OCI-LY1 (cell line): ENCODE measurements around the gene RBP5.

ENCODE experiments used
- H2AFZ ChIP-seq: fragments of 200-600 bp; sonication (generic), shearing (Covaris generic); 2 replicates; pipeline ENCODE4 v1.6.0; 2014; ENCODE audit warnings: antibody characterized with exemption, mild to moderate bottlenecking, low read length
- H3F3A ChIP-seq: fragments of 200-600 bp; sonication (generic), shearing (Covaris generic); 2 replicates; pipeline ENCODE4 v1.6.0; 2014; ENCODE audit warnings: mild to moderate bottlenecking, antibody characterized with exemption, low read length, moderate library complexity; ENCODE audit not compliant: insufficient read depth
- H3K27ac ChIP-seq: fragments of 200-600 bp; sonication (generic); 2 replicates; pipeline ENCODE4 v1.5.1; 2014; ENCODE audit warnings: low read length, mixed run types, mild to moderate bottlenecking, low read depth; ENCODE audit not compliant: poor library complexity, severe bottlenecking
- H3K27me3 ChIP-seq: fragments of 200-600 bp; sonication (generic); 2 replicates; pipeline ENCODE4 v1.6.0; 2014; ENCODE audit warnings: antibody characterized with exemption, mild to moderate bottlenecking, low read length, moderate library complexity; ENCODE audit not compliant: insufficient read depth
- H3K36me3 ChIP-seq: fragments of 200-600 bp; sonication (generic); 2 replicates; pipeline ENCODE4 v1.6.1; 2014; ENCODE audit warnings: mild to moderate bottlenecking, antibody characterized with exemption, low read length, moderate library complexity, mixed read lengths; ENCODE audit not compliant: insufficient read depth
- H3K4me1 ChIP-seq: fragments of 200-600 bp; sonication (generic); 2 replicates; pipeline ENCODE4 v1.5.1; 2014; ENCODE audit warnings: mild to moderate bottlenecking, low read length, moderate library complexity; ENCODE audit not compliant: insufficient read depth, severe bottlenecking
- H3K4me2 ChIP-seq: fragments of 200-600 bp; sonication (generic), shearing (Covaris generic); 2 replicates; pipeline ENCODE4 v1.6.1; 2014; ENCODE audit warnings: low read length
- H3K4me3 ChIP-seq: fragments of 200-600 bp; sonication (generic); 2 replicates; pipeline ENCODE4 v1.5.1; 2014; ENCODE audit warnings: low read length, low read depth, mild to moderate bottlenecking, mixed read lengths; ENCODE audit not compliant: poor library complexity, severe bottlenecking
- H3K79me2 ChIP-seq: fragments of 200-600 bp; shearing (Covaris generic); 2 replicates; pipeline ENCODE4 v1.6.1; 2016; ENCODE audit warnings: mixed run types, low read length, mixed read lengths; ENCODE audit not compliant: insufficient read depth
- H3K9ac ChIP-seq: fragments of 200-600 bp; sonication (generic), shearing (Covaris generic); 2 replicates; pipeline ENCODE4 v1.6.1; 2014; ENCODE audit warnings: mild to moderate bottlenecking, low read length, mixed read lengths
- H3K9me2 ChIP-seq: fragments of 200-600 bp; sonication (generic), shearing (Covaris generic); 2 replicates; pipeline ENCODE4 v1.6.1; 2014; ENCODE audit warnings: low read depth, mild to moderate bottlenecking, low read length, mixed read lengths
- H3K9me3 ChIP-seq: fragments of 200-600 bp; shearing (Covaris generic); 2 replicates; pipeline ENCODE4 v1.6.1; 2014; ENCODE audit warnings: low read length, mixed read lengths
- H4K20me1 ChIP-seq: fragments of 200-600 bp; sonication (generic), shearing (Covaris generic); 2 replicates; pipeline ENCODE4 v1.6.0; 2016; ENCODE audit warnings: mild to moderate bottlenecking, low read length; ENCODE audit not compliant: insufficient read depth
- EZH2 ChIP-seq: fragments of 200-600 bp; sonication (generic), shearing (Covaris generic); IDR thresholded peaks from 2 replicates; pipeline ENCODE4 v1.8.0; 2017; ENCODE audit warnings: borderline replicate concordance, mixed run types, mild to moderate bottlenecking, antibody characterized with exemption, low read length, moderate library complexity, mixed read lengths
- TF ChIP-seq, protein P1 (sequence below): fragments of 200-600 bp; sonication (generic), shearing (Covaris generic); IDR thresholded peaks from 2 replicates; pipeline ENCODE4 v1.5.1; 2017; ENCODE audit warnings: mild to moderate bottlenecking, antibody characterized with exemption, low read length, moderate library complexity, mixed read lengths

Gene RBP5

DNA sequence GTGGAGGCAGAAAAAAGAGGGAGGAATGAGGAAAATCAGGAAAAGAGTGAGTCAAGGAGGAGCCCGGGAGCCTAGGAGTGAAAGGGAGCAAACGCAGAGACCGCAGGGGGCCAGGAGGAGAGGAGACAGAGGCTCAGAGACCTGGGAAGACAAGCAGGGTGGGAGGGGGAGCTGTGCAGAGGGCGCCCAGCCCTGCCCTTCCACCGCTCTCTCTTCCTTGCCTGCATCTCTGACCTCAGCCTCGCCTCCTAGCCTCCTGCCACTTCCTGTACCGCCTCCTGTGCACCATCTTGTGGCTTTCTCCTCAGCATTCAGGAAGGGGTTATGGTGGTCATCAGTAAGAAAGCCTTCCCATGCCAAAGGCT is 2.8 kb upstream of the RBP5 start:
- Histone ChIP-seq H3F3A (no peaks in the 10 kb centered on the region), H3K4me1 (peaks cover 22% of the 10 kb centered on the region), H2AFZ (no peak overlapping the region), H3K27me3 (no peaks in the 10 kb centered on the region), H3K4me3 (peak overlapping the region; percentile 79), H3K79me2 (no peaks in the 10 kb centered on the region), H3K4me2 (peak overlapping the region; percentile 95; the same call in 1 of the 2 replicates), H3K9me2 (no peaks in the 10 kb centered on the region), H3K36me3 (no peaks in the 10 kb centered on the region), H3K9me3 (no peaks in the 10 kb centered on the region), H4K20me1 (no peaks in the 10 kb centered on the region), H3K9ac (no peak overlapping the region), H3K27ac (no peak overlapping the region)
- TF ChIP-seq EZH2, result no peak
- TF ChIP-seq, protein P1, sequence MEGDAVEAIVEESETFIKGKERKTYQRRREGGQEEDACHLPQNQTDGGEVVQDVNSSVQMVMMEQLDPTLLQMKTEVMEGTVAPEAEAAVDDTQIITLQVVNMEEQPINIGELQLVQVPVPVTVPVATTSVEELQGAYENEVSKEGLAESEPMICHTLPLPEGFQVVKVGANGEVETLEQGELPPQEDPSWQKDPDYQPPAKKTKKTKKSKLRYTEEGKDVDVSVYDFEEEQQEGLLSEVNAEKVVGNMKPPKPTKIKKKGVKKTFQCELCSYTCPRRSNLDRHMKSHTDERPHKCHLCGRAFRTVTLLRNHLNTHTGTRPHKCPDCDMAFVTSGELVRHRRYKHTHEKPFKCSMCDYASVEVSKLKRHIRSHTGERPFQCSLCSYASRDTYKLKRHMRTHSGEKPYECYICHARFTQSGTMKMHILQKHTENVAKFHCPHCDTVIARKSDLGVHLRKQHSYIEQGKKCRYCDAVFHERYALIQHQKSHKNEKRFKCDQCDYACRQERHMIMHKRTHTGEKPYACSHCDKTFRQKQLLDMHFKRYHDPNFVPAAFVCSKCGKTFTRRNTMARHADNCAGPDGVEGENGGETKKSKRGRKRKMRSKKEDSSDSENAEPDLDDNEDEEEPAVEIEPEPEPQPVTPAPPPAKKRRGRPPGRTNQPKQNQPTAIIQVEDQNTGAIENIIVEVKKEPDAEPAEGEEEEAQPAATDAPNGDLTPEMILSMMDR, result no peak

DNA sequence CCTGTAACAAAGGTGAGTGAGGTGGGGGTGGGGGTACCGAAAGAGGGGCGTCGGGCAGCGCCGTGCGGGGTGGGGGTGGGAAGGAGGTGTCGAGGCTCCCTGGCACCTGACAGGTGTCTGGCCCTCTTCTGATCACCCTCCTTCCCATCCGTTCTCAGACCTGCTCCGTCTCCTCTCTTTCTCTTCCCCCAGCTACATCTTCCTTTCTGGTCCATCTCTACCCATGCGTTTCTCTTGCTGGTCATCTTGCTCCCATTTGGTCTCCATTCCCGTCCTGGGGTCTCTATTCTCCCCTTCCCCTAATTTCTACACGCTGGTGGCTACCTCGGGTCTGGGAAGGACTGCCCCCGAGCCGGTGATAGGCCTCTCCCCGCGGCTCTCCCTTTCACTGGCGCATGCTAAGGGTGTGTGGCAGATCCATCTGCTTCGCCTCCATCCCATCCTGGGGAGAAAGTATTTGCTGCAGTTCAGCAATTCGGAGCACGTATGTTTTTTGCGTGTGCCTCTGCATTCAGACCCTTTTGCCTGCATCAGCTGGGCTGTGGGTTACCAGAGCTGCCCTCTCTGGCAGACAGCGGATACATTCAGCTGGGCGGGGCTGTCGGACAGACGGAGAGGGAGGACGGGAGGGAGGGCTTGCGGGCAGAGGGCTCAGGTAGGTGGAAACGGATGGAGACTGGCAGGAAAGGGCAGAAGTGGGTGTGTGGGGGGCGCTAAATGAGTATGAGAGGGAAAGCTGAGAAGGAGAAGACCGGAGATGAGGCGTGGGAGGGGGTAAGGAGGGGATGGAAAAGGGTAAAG is 2.2 kb upstream of the RBP5 start:
- Histone ChIP-seq H3K27ac (no peak overlapping the region), H3K9ac (peak overlapping the region; percentile 67), H3K4me2 (peak overlapping the region; percentile 95), H3K36me3 (no peaks in the 10 kb centered on the region), H3K4me3 (peak overlapping the region; percentile 79), H3K27me3 (no peaks in the 10 kb centered on the region), H4K20me1 (no peaks in the 10 kb centered on the region), H3K9me2 (no peaks in the 10 kb centered on the region), H3F3A (no peaks in the 10 kb centered on the region), H3K4me1 (peaks cover 22% of the 10 kb centered on the region), H2AFZ (no peak overlapping the region), H3K79me2 (no peaks in the 10 kb centered on the region), H3K9me3 (no peaks in the 10 kb centered on the region)
- TF ChIP-seq, protein P1, result no peak
- TF ChIP-seq EZH2, result no peak

DNA sequence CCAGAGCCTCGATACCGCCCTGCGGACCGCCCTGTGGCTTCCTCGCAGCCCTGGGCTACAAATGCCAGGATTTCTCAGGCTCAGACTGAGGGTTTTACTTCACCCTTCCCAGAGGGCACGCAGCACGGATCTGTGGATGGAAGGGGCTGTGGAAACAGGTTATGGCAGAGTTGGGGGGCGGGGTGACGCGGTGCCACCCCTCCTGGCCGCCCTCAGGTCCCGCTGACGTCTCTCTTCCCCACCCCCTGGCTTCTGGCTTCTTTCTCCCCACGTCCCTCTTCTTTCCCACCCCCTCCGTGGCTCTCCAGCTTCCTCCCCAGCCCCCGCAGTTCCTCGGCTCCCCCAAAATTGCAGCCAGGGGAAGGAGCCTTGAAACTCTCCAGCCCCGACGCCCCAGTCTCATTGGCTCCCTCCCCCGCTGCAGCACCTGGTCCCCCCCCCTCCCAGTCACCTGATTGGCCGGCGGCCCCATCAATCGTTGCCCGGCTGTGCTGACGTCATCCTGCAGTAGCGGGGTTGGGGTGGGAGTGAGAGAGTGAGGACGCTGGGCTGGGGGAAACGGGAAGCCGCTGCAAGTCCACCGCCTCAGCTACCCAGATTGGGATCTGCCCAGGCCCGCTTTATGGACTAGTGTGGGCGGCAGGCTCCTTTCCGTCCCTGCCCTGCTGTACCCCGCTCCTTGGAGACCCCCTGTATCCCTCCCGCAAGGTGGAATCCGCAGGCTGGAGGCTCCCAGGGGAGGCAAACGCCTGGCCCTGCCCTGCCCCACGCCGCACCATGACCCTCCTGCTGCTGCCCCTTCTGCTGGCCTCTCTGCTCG is 1.4 kb upstream of the RBP5 start, which contains the start of gene CLSTN3:
Gene CLSTN3 (plus strand): TSS at position 500 of the 820 bp plus-strand sequence. CDS start 278 bp downstream, at position 778.
- Histone ChIP-seq H3K4me3 (peak within 1 kb of the TSS; percentile 79), H3F3A (no peaks in the 10 kb centered on the region), H3K36me3 (no peaks in the 10 kb centered on the region), H3K9me2 (no peaks in the 10 kb centered on the region), H4K20me1 (no peaks in the 10 kb centered on the region), H3K79me2 (no peaks in the 10 kb centered on the region), H3K4me1 (peaks cover 22% of the 10 kb centered on the region), H3K9ac (peak within 1 kb of the TSS; percentile 67), H3K9me3 (no peaks in the 10 kb centered on the region), H3K4me2 (peak within 1 kb of the TSS; percentile 95), H3K27me3 (no peaks in the 10 kb centered on the region), H2AFZ (peak within 1 kb of the TSS; percentile 72), H3K27ac (no peak within 1 kb of the TSS)
- TF ChIP-seq, protein P1, result no peak
- no peak for TF ChIP-seq EZH2
